ENCODE results near the gene C6orf47.

Gene C6orf47

GRCh38 chr6:31619805-31620585 lies 40.6 kb downstream of the C6orf47 start:
- peak overlapping the region; percentile 97 for H3K27ac Mint-ChIP-seq
- H3K4me3 Mint-ChIP-seq: peak overlapping the region; percentile 95
- H3K4me1 Mint-ChIP-seq: peaks cover 50% of the 10 kb centered on the region
- no peaks in the 10 kb centered on the region for H3K9me3 Mint-ChIP-seq
- no peaks in the 10 kb centered on the region for H3K27me3 Mint-ChIP-seq
- H3K36me3 Mint-ChIP-seq: peaks cover 14% of the 10 kb centered on the region

GRCh38 chr6:31617010-31617409 lies 43.6 kb downstream of the C6orf47 start:
- H3K9me3 Mint-ChIP-seq: no peaks in the 10 kb centered on the region
- peaks cover 3% of the 10 kb centered on the region for H3K36me3 Mint-ChIP-seq
- H3K27me3 Mint-ChIP-seq: no peaks in the 10 kb centered on the region
- H3K27ac Mint-ChIP-seq: peak overlapping the region; percentile 13
- H3K4me1 Mint-ChIP-seq: peaks cover 43% of the 10 kb centered on the region
- H3K4me3 Mint-ChIP-seq: no peak overlapping the region

- H3K9me3 Mint-ChIP-seq: no peaks in the 10 kb centered on the region
- no peaks in the 10 kb centered on the region for H3K36me3 Mint-ChIP-seq
- H3K27me3 Mint-ChIP-seq: no peaks in the 10 kb centered on the region
- H3K27ac Mint-ChIP-seq: peak overlapping the region; percentile 97
- H3K4me1 Mint-ChIP-seq: peaks cover 38% of the 10 kb centered on the region
- H3K4me3 Mint-ChIP-seq: peak overlapping the region; percentile 76
Measured at GRCh38 chr6:31615748-31616147, 44.8 kb downstream of the C6orf47 start.

- Mint-ChIP-seq H3K4me3 (peak within 1 kb of the TSS; percentile 76), H3K4me1 (peaks cover 37% of the 10 kb centered on the region), H3K27me3 (no peaks in the 10 kb centered on the region), H3K27ac (peak within 1 kb of the TSS; percentile 97), H3K9me3 (no peaks in the 10 kb centered on the region), H3K36me3 (no peaks in the 10 kb centered on the region)
Measured at GRCh38 chr6:31614684-31615578, 45.6 kb downstream of the C6orf47 start, which contains the start of gene AIF1. Gene AIF1 (plus strand): TSS chr6:31615234. CDS start chr6:31615330, 96 bp downstream.

- Mint-ChIP-seq H3K36me3 (no peaks in the 10 kb centered on the region), H3K27ac (peak overlapping the region; percentile 97), H3K4me3 (no peak overlapping the region), H3K27me3 (no peaks in the 10 kb centered on the region), H3K9me3 (no peaks in the 10 kb centered on the region), H3K4me1 (peaks cover 32% of the 10 kb centered on the region)
Measured at GRCh38 chr6:31614075-31614619, 46.4 kb downstream of the C6orf47 start.

GRCh38 chr6:31610968-31611367 lies 49.6 kb downstream of the C6orf47 start:
- Mint-ChIP-seq H3K4me1 (peaks cover 16% of the 10 kb centered on the region), H3K4me3 (no peak overlapping the region), H3K27ac (no peak overlapping the region), H3K9me3 (no peaks in the 10 kb centered on the region), H3K36me3 (no peaks in the 10 kb centered on the region), H3K27me3 (no peaks in the 10 kb centered on the region)

- H3K36me3 Mint-ChIP-seq: no peaks in the 10 kb centered on the region
Measured at GRCh38 chr6:31609519-31610406, 50.8 kb downstream of the C6orf47 start.

More at GRCh38 chr6:31609519-31610406, 50.8 kb downstream of the C6orf47 start:
- no peak overlapping the region for H3K4me3 Mint-ChIP-seq
- H3K27me3 Mint-ChIP-seq: no peaks in the 10 kb centered on the region
- no peaks in the 10 kb centered on the region for H3K9me3 Mint-ChIP-seq
- peaks cover 4% of the 10 kb centered on the region for H3K4me1 Mint-ChIP-seq
- H3K27ac Mint-ChIP-seq: no peak overlapping the region
